OCI-LY7 (cell line): ENCODE results near the gene CFAP54. TPM values are rescaled to one million over a fixed set of nuclear protein-coding genes. Genes with fewer than 3 reads are reported as not detected.

ENCODE experiments used
- BruUV-seq: library from RNA; stranded (reverse); fragments of 400-500 nt; replicated peaks from 2 replicates; lab custom pipeline; 2021; lab: Mats Ljungman, UMichigan
- CTCF ChIA-PET: fragments of 300-600 bp; sonication (Branson Sonifier 250); formaldehyde crosslinking; loops from one replicate; lab custom pipeline; 2022; ENCODE audit warnings: antibody characterized with exemption; ENCODE audit not compliant: unreplicated experiment; lab: Charles Lee
- POLR2A ChIA-PET: fragments of 300-600 bp; sonication (Branson Sonifier 250); formaldehyde crosslinking; loops from one replicate; lab custom pipeline; 2022; ENCODE audit warnings: antibody characterized with exemption; lab: Charles Lee
- DNase-seq: peaks from one replicate; pipeline ENCODE4 v3.0.0-alpha.2; 2015; ENCODE audit warnings: low spot score
- H2AFZ ChIP-seq: fragments of 200-600 bp; sonication (generic), shearing (Covaris generic); 2 replicates; pipeline ENCODE4 v1.6.1; 2014; ENCODE audit warnings: mild to moderate bottlenecking, antibody characterized with exemption, low read length, moderate library complexity
- H3K27ac ChIP-seq: fragments of 200-600 bp; sonication (generic); 2 replicates; pipeline ENCODE4 v1.5.1; 2014; ENCODE audit warnings: mixed run types, low read depth, mild to moderate bottlenecking, moderate library complexity, low read length, inconsistent platforms; ENCODE audit not compliant: poor library complexity, severe bottlenecking
- H3K36me3 ChIP-seq: fragments of 200-600 bp; sonication (generic); 2 replicates; pipeline ENCODE4 v1.6.1; 2014; ENCODE audit warnings: mild to moderate bottlenecking, antibody characterized with exemption, low read length, moderate library complexity, mixed read lengths; ENCODE audit not compliant: insufficient read depth
- H3K4me1 ChIP-seq: fragments of 200-600 bp; sonication (generic); 2 replicates; pipeline ENCODE4 v1.5.1; 2014; ENCODE audit warnings: mild to moderate bottlenecking, low read length; ENCODE audit not compliant: insufficient read depth, poor library complexity, severe bottlenecking
- H3K4me2 ChIP-seq: fragments of 200-600 bp; sonication (generic); 2 replicates; pipeline ENCODE4 v1.6.1; 2014; ENCODE audit warnings: mild to moderate bottlenecking, low read length
- H3K4me3 ChIP-seq: fragments of 200-600 bp; sonication (generic); 2 replicates; pipeline ENCODE4 v1.5.1; 2014; ENCODE audit warnings: mild to moderate bottlenecking, low read depth, low read length; ENCODE audit not compliant: poor library complexity, severe bottlenecking
- H3K79me2 ChIP-seq: fragments of 200-600 bp; sonication (generic); 2 replicates; pipeline ENCODE4 v1.6.1; 2016; ENCODE audit warnings: low read depth, mild to moderate bottlenecking, low read length, moderate library complexity, mixed read lengths; ENCODE audit not compliant: insufficient read depth
- H3K9me2 ChIP-seq: fragments of 200-600 bp; sonication (generic); 2 replicates; pipeline ENCODE4 v1.6.1; 2016; ENCODE audit warnings: mild to moderate bottlenecking, low read length, mixed read lengths; ENCODE audit not compliant: insufficient read depth
- H3K9me3 ChIP-seq: fragments of 200-600 bp; sonication (generic); 2 replicates; pipeline ENCODE4 v1.6.1; 2014; ENCODE audit warnings: mild to moderate bottlenecking, mixed run types, low read length, mixed read lengths
- H4K20me1 ChIP-seq: fragments of 200-600 bp; sonication (generic); 2 replicates; pipeline ENCODE4 v1.6.1; 2014; ENCODE audit warnings: mild to moderate bottlenecking, antibody characterized with exemption, low read length, moderate library complexity, mixed read lengths; ENCODE audit not compliant: insufficient read depth
- CTCF ChIP-seq: fragments of 200-600 bp; sonication (generic); conservative IDR thresholded peaks from 2 replicates; pipeline ENCODE4 v1.5.1; 2014; ENCODE audit warnings: mild to moderate bottlenecking, antibody characterized with exemption, low read length, moderate library complexity, mixed read lengths
- EZH2phosphoT487 ChIP-seq: fragments of 200-600 bp; sonication (generic); IDR thresholded peaks from 2 replicates; pipeline ENCODE4 v1.6.1; 2018; ENCODE audit warnings: low read depth, borderline replicate concordance, mild to moderate bottlenecking, mixed run types, antibody characterized with exemption, low read length, moderate library complexity, mixed read lengths
- intact Hi-C: fragments of 100-400 bp; cut with micrococcal nuclease; formaldehyde crosslinking; loops from one replicate; pipeline ENCODE4 v1.10.0; 2022; ENCODE audit not compliant: unreplicated experiment
- total RNA-seq, 2 experiments: library from RNA; depleted of rRNA in 1 of 2; stranded (reverse); fragments of >200 nt in 1 of 2; shearing (Covaris generic) in 1 of 2; gene quantifications; 2 replicates each; pipeline ENCODE4 v1.2.3, GENCODE V29; 2014 to 2022

Gene CFAP54
- total RNA-seq, 2 experiments from 2014 or later, result 0.53 TPM; not detected in 1

- no peak overlapping the region for H3K4me2 ChIP-seq
Observed at GRCh38 chr12:96503976-96504375, 14.6 kb downstream of the CFAP54 start.

DNA sequence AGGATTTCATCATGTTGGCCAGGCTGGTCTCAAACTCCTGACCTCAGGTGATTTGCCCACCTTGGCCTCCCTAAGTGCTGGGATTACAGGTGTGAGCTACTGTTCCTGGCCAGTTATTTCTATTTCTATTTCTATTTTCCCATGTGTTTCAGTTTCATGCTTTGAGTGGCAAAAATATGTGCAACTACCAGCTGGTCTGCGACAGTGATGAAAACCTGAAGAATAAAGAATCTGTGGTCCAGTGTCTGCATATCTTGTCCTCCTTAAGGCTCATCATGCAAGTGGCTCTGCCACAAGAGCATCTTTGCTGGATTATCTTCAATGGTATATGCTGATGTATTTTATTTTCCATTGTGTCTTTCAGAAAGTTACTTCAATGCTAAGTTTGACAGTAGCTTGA lies 17.4 kb downstream of the CFAP54 start:
- H3K4me3 ChIP-seq, result no peak overlapping the region
- no peak for TF ChIP-seq EZH2phosphoT487
- no peak for TF ChIP-seq CTCF
- H2AFZ ChIP-seq, result no peak overlapping the region
- H4K20me1 ChIP-seq, result no peaks in the 10 kb centered on the region
- BruUV-seq, result no TSS peak
- no peaks in the 10 kb centered on the region for H3K36me3 ChIP-seq
- H3K4me1 ChIP-seq, result peaks cover 10% of the 10 kb centered on the region
- no peak overlapping the region for H3K27ac ChIP-seq
- no peaks in the 10 kb centered on the region for H3K79me2 ChIP-seq
- POLR2A ChIA-PET, result interaction anchor here (0.7 to 1.4 kb wide), 2 partner anchors 10 to 552 kb away, joined by 3 to 6 read pairs; no protein-coding TSS in a partner anchor
- DNase-seq, result no peak
- no peaks in the 10 kb centered on the region for H3K9me3 ChIP-seq
- CTCF ChIA-PET, result no interaction called here
- no peak overlapping the region for H3K4me2 ChIP-seq
- intact Hi-C loops, result no loop called here
- H3K9me2 ChIP-seq, result no peaks in the 10 kb centered on the region

More at GRCh38 chr12:96503976-96504375, 14.6 kb downstream of the CFAP54 start:
- no peaks in the 10 kb centered on the region for H3K9me2 ChIP-seq
- ChIA-PET CTCF (no interaction called here), POLR2A (interaction anchor here (0.6 to 1.5 kb wide), 9 partner anchors 9 to 562 kb away, joined by 3 to 10 read pairs (median 3); no protein-coding TSS in a partner anchor)
- no peaks in the 10 kb centered on the region for H3K9me3 ChIP-seq
- intact Hi-C loops, result loop anchor here (5.0 kb wide), 1 partner anchor 97 kb away; no protein-coding TSS in a partner anchor
- no peaks in the 10 kb centered on the region for H3K36me3 ChIP-seq
- H3K4me1 ChIP-seq, result peaks cover 26% of the 10 kb centered on the region
- H3K4me3 ChIP-seq, result no peak overlapping the region
- TF ChIP-seq CTCF (no peak), EZH2phosphoT487 (no peak)
- no peaks in the 10 kb centered on the region for H3K79me2 ChIP-seq
- BruUV-seq, result no TSS peak
- H3K27ac ChIP-seq, result no peak overlapping the region
- no peak overlapping the region for H2AFZ ChIP-seq
- DNase-seq, result no peak
- H4K20me1 ChIP-seq, result no peaks in the 10 kb centered on the region

DNA sequence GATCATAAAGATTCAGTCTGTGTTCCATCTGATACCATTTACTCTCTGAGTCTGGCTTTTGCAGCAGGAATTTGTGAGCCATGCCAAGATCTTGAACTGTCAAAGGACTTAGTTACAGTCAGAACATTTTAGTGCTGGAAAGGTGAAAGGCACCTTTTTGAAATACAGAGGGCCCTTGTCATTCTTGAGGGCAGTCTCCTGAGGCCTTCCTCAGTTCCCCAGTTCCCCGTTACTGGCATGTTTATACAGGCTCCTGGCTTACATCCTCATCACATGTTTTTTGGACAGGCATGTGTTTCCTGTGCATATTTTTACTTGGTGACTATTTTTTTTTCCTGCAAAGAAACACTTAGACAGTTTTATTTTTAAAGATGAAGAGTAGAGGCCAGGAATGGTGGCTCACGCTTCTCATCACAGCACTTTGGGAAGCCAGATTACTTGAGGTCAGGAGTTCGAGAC lies 21.0 kb downstream of the CFAP54 start:
- Histone ChIP-seq H3K27ac (no peak overlapping the region), H3K4me1 (peaks cover 10% of the 10 kb centered on the region), H3K4me2 (no peak overlapping the region), H3K9me2 (no peaks in the 10 kb centered on the region), H3K9me3 (no peaks in the 10 kb centered on the region), H3K36me3 (no peaks in the 10 kb centered on the region), H3K4me3 (no peak overlapping the region), H3K79me2 (no peaks in the 10 kb centered on the region), H2AFZ (no peak overlapping the region), H4K20me1 (no peaks in the 10 kb centered on the region)
- intact Hi-C loops, result no loop called here
- no peak for DNase-seq
- ChIA-PET CTCF (no interaction called here), POLR2A (no interaction called here)
- TF ChIP-seq CTCF (no peak), EZH2phosphoT487 (no peak)
- BruUV-seq, result no TSS peak
